GM06990 (cell line): ENCODE results near the gene ART3.

Source experiments
- DNase-seq: peaks from one replicate; pipeline ENCODE4 v3.0.0-alpha.2; 2011; ENCODE audit not compliant: insufficient read length; ENCODE audit errors: extremely low read depth
- H3K27me3 ChIP-seq: replicated peaks from 2 replicates; pipeline ENCODE4 v1.6.0; 2011; ENCODE audit warnings: low read length; ENCODE audit not compliant: control insufficient read depth, insufficient read depth
- H3K36me3 ChIP-seq: 2 replicates; pipeline ENCODE4 v1.5.1; 2011; ENCODE audit warnings: low read length; ENCODE audit not compliant: control insufficient read depth, insufficient read depth
- H3K4me3 ChIP-seq: replicated peaks from 2 replicates; pipeline ENCODE4 v1.5.1; 2011; ENCODE audit warnings: low read depth, mild to moderate bottlenecking, control low read depth, low read length
- TF ChIP-seq, protein P1 (sequence below): IDR thresholded peaks from 2 replicates; pipeline ENCODE4 v1.5.1; 2011; ENCODE audit warnings: low read length, control low read depth, mild to moderate bottlenecking, inconsistent platforms; ENCODE audit not compliant: insufficient read depth, poor library complexity, severe bottlenecking

ART3 gene

GRCh38 chr4:76156635-76157034 lies 82.1 kb downstream of the ART3 start:
- Histone ChIP-seq H3K27me3 (no peaks in the 10 kb centered on the region), H3K36me3 (no peaks in the 10 kb centered on the region), H3K4me3 (no peak overlapping the region)
- TF ChIP-seq, protein P1, sequence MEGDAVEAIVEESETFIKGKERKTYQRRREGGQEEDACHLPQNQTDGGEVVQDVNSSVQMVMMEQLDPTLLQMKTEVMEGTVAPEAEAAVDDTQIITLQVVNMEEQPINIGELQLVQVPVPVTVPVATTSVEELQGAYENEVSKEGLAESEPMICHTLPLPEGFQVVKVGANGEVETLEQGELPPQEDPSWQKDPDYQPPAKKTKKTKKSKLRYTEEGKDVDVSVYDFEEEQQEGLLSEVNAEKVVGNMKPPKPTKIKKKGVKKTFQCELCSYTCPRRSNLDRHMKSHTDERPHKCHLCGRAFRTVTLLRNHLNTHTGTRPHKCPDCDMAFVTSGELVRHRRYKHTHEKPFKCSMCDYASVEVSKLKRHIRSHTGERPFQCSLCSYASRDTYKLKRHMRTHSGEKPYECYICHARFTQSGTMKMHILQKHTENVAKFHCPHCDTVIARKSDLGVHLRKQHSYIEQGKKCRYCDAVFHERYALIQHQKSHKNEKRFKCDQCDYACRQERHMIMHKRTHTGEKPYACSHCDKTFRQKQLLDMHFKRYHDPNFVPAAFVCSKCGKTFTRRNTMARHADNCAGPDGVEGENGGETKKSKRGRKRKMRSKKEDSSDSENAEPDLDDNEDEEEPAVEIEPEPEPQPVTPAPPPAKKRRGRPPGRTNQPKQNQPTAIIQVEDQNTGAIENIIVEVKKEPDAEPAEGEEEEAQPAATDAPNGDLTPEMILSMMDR = no peak
- DNase-seq = no peak

- DNase-seq = no peak
- TF ChIP-seq, protein P1 = no peak
- Histone ChIP-seq H3K4me3 (no peak overlapping the region), H3K27me3 (no peaks in the 10 kb centered on the region), H3K36me3 (no peaks in the 10 kb centered on the region)
Measured at GRCh38 chr4:76160355-76160754, 85.8 kb downstream of the ART3 start.
